K562 (cell line): Measurements from ENCODE around the gene RBX1. TPM values are rescaled to one million over a fixed set of nuclear protein-coding genes. Genes with fewer than 3 reads are reported as not detected.

ENCODE experiments used
- ATAC-seq: fragments of 200-7000 bp; cut with Tn5 transposase; 3 replicates; pipeline ENCODE4 v1.9.1; 2020; ENCODE audit warnings: moderate library complexity
- BruUV-seq: library from RNA; stranded (reverse); fragments of 400-500 nt; replicated peaks from 2 replicates; lab custom pipeline; 2021; lab: Mats Ljungman, UMichigan
- CTCF ChIA-PET: fragments of 300-600 bp; formaldehyde crosslinking; extraction: SDS; loops from one replicate; lab custom pipeline; 2021; ENCODE audit warnings: low intra/inter-chr PET ratio; lab: Yijun Ruan, JAX
- POLR2A ChIA-PET: fragments of 300-600, 350-650 bp; sonication (Branson Sonifier 250); formaldehyde crosslinking; extraction: SDS; loops from one replicate; lab custom pipeline; 2021; ENCODE audit warnings: antibody characterized with exemption, inconsistent platforms; lab: Yijun Ruan, JAX
- DNase-seq, 4 experiments: peaks; one replicate each; pipeline versions ENCODE4 v3.0.0 to v3.0.0-alpha.2; 2011 to 2018; ENCODE audit warnings: low spot score in 3 of 4, mixed read lengths in 3 of 4; ENCODE audit errors: extremely low read depth in 1 of 4
- FAIRE-seq: peaks from 2 replicates; lab custom pipeline; 2011; peaks lifted over from hg19 to GRCh38; lab: Jason Lieb, UNC
- H2AFZ ChIP-seq: 2 replicates; pipeline ENCODE4 v1.6.0; 2011; ENCODE audit warnings: low read depth, low read length, control low read depth, inconsistent platforms
- H3K27ac ChIP-seq: fragments of 200-600 bp; 3 replicates; pipeline ENCODE4 v1.8.0; 2011; ENCODE audit warnings: low read depth, mild to moderate bottlenecking, control low read depth, inconsistent platforms, low read length, moderate library complexity, mixed read lengths; ENCODE audit errors: extremely low read depth
- H3K27me3 ChIP-seq, 2 experiments: fragments of 300-600 bp in 1 of 2; 2 replicates in 1 of 2; 3 replicates in 1 of 2; pipeline versions ENCODE4 v1.6.0 to v1.8.0; 2011; ENCODE audit warnings: inconsistent platforms in 2 of 2, low read length in 2 of 2, mild to moderate bottlenecking in 1 of 2, mixed read lengths in 1 of 2, moderate library complexity in 1 of 2; ENCODE audit not compliant: control insufficient read depth in 2 of 2, insufficient read depth in 2 of 2
- H3K36me3 ChIP-seq: fragments of 300-600 bp; 3 replicates; pipeline ENCODE4 v1.8.0; 2011; ENCODE audit warnings: mild to moderate bottlenecking, low read length, inconsistent platforms; ENCODE audit not compliant: control insufficient read depth, insufficient read depth
- H3K4me1 ChIP-seq, 2 experiments: fragments of 200-600 bp in 1 of 2; replicated peaks in 1 of 2; 2 replicates in 1 of 2; 3 replicates in 1 of 2; pipeline versions ENCODE4 v1.5.1 to v1.8.0; 2011; ENCODE audit warnings: inconsistent platforms in 2 of 2, low read length in 2 of 2, mild to moderate bottlenecking in 1 of 2, mixed read lengths in 1 of 2, moderate library complexity in 1 of 2; ENCODE audit not compliant: control insufficient read depth in 2 of 2, insufficient read depth in 2 of 2
- H3K4me2 ChIP-seq: 2 replicates; pipeline ENCODE4 v1.6.1; 2011; ENCODE audit warnings: low read length, control low read depth, inconsistent platforms, mixed read lengths; ENCODE audit not compliant: insufficient read depth
- H3K4me3 ChIP-seq: fragments of 200-600 bp; sonication (generic), shearing (Covaris generic); 2 replicates; pipeline ENCODE4 v1.5.1; 2016; ENCODE audit warnings: control low read depth, inconsistent platforms
- H3K79me2 ChIP-seq: fragments of 200-600 bp; 3 replicates; pipeline ENCODE4 v1.8.0; 2011; ENCODE audit warnings: low read length, inconsistent platforms; ENCODE audit not compliant: control insufficient read depth, insufficient read depth
- H3K9ac ChIP-seq, 2 experiments: 2 replicates each; pipeline versions ENCODE4 v1.6.0 to v1.6.1; 2011; ENCODE audit warnings: low read depth in 2 of 2, low read length in 2 of 2, control low read depth in 1 of 2, inconsistent platforms in 1 of 2, mild to moderate bottlenecking in 1 of 2, mixed read lengths in 1 of 2; ENCODE audit not compliant: insufficient read depth in 1 of 2
- H3K9me1 ChIP-seq: one replicate; pipeline ENCODE4 v1.6.0; 2011; ENCODE audit warnings: inconsistent platforms, mild to moderate bottlenecking, low read length, moderate library complexity; ENCODE audit not compliant: control insufficient read depth, insufficient read depth
- H3K9me3 ChIP-seq: replicated peaks from 2 replicates; pipeline ENCODE4 v1.5.1; 2011; ENCODE audit warnings: low read depth, low read length, inconsistent platforms; ENCODE audit not compliant: control insufficient read depth, insufficient read depth
- H4K20me1 ChIP-seq: replicated peaks from 2 replicates; pipeline ENCODE4 v1.6.1; 2011; ENCODE audit warnings: low read length, inconsistent platforms, mixed read lengths; ENCODE audit not compliant: control insufficient read depth, insufficient read depth
- CBX2 ChIP-seq: fragments of 200-600 bp; sonication (generic); IDR thresholded peaks from one replicate; pipeline ENCODE4 v1.6.1; 2012; ENCODE audit warnings: mild to moderate bottlenecking, low read length, inconsistent platforms; ENCODE audit not compliant: insufficient read depth, poor library complexity, severe bottlenecking
- CCAR2 ChIP-seq: fragments of 200-400 bp; formaldehyde crosslinking; IDR thresholded peaks from 2 replicates; pipeline ENCODE4 v1.6.1; 2017; ENCODE audit warnings: mild to moderate bottlenecking, low read depth, low read length
- REST ChIP-seq, 2 experiments: fragments of 450-650 bp; formaldehyde crosslinking in 1 of 2; IDR thresholded peaks; 2 replicates each; pipeline versions ENCODE4 v1.4.0 to v1.6.1; 2014 to 2020; ENCODE audit warnings: mild to moderate bottlenecking in 2 of 2, borderline replicate concordance in 1 of 2, low read depth in 1 of 2
- ZBTB26 ChIP-seq: fragments of 450-650 bp; formaldehyde crosslinking; IDR thresholded peaks from 2 replicates; pipeline ENCODE4 v1.4.0; 2022; ENCODE audit warnings: missing genetic modification characterization
- ZNF124 ChIP-seq: sonication (generic); formaldehyde crosslinking; IDR thresholded peaks from 2 replicates; pipeline ENCODE4 v1.8.1; 2022; ENCODE audit warnings: missing genetic modification reagents
- ZNF165 ChIP-seq: fragments of 250-450 bp; sonication (Bioruptor Pico); IDR thresholded peaks from 2 replicates; pipeline ENCODE4 v1.4.0; 2020; ENCODE audit warnings: borderline replicate concordance
- ZNF785 ChIP-seq: fragments of 250-450 bp; sonication (Bioruptor Pico); IDR thresholded peaks from 2 replicates; pipeline ENCODE4 v1.4.0; 2020; ENCODE audit warnings: mild to moderate bottlenecking
- WGBS: fragments of 100-300 bp; shearing (Covaris generic); methylation state at CpG from one replicate; pipeline ENCODE4 v1.1.6; 2016; ENCODE audit warnings: low coverage, mixed read lengths; ENCODE audit not compliant: insufficient coverage; ENCODE audit errors: missing lambda C conversion rate; 5-methylcytosine and 5-hydroxymethylcytosine counted together
- in situ Hi-C: fragments of 300-500 bp; cut with MboI; formaldehyde crosslinking; loops from 4 replicates; pipeline ENCODE4 v1.15.0; 2018; ENCODE audit warnings: inconsistent platforms, mixed read lengths
- intact Hi-C: fragments of 100-400 bp; cut with micrococcal nuclease; formaldehyde crosslinking; loops from 2 replicates; pipeline ENCODE4 v1.14.2; 2022
- polyA plus RNA-seq, 8 experiments: library from polyadenylated mRNA; depleted of rRNA in 4 of 8; stranded (reverse) in 5 of 8; unstranded in 3 of 8; fragments of >200 nt; fragmentation: Nextera tagmentation in 2 of 8; fragmentation: Illumina TruSeq in 1 of 8; extraction: Ambion mirVana in 2 of 8; extraction: Trizol in 1 of 8; gene quantifications; 2 replicates each; pipeline versions ENCODE4 v1.2.1 to v1.2.3, GENCODE V29; 2011 to 2014; ENCODE audit warnings: inconsistent platforms in 1 of 8, missing spikeins in 1 of 8
- total RNA-seq, 7 experiments: library from RNA; depleted of rRNA in 6 of 7; stranded (reverse); fragments of >200 nt in 6 of 7; fragmentation: Illumina TruSeq in 2 of 7; extraction: Trizol in 2 of 7; gene quantifications; 2 replicates each; pipeline versions ENCODE4 v1.2.1 to v1.2.3, GENCODE V29; 2011 to 2021; ENCODE audit warnings: low replicate concordance in 1 of 7
- TF ChIP-seq, protein P1 (sequence below): sonication (generic); formaldehyde crosslinking; IDR thresholded peaks from 2 replicates; pipeline ENCODE4 v1.8.0; 2022; ENCODE audit warnings: mild to moderate bottlenecking, missing genetic modification reagents, borderline replicate concordance

Gene RBX1
- total and polyA plus RNA-seq, 9 of the 15 experiments (the other 6 are each of a cell fraction or from before 2014, with no cell fraction given) = 44.0 to 259 (median 67.9) TPM

DNA sequence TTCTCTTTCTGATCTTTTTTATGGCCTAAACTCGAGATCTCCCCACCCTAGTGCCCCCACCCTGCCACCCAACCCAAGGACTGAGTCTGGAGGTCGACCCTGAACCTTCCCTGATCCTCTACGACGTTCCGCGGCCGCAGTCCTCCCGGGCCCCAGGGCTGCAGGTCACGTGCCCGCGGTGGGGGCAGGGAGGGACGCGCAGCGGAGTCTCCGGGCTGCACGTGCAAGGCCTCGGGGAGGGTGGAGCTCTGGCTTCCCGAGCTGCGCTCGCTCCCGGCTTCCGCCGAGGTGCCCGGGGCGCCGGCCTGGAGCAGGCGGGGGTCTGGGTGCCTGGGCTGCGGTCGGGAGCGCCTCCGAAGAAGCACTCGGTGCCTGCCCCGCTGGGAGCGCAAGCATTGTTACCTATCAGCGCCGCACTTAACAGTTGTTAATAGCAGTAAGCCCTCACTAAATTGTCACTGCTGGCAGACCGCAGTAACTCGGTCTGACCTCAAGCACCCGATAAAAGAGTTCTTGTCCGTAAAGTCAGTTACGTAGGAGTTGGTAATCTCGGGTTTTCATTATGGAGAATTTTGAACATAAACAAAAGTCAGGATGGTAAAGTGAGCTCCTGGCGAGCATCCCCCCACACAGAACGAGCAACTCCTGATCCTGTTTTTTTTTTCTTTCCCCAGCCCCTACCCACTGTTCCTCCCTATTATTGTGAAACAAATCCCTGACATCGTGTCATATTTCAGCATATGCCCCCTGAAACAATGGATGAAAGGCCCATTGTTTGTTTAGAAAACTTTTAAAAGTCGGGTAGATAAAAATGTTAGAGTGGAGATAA is 71.5 kb downstream of the RBX1 start:
- Histone ChIP-seq H3K4me1 (peaks cover 9 to 23% of the 10 kb centered on the region in 2 experiments; a peak in 4 of 5 replicates), H3K4me3 (peak overlapping the region; percentile 75), H3K9me1 (no peaks in the 10 kb centered on the region), H3K9me3 (no peaks in the 10 kb centered on the region), H3K36me3 (no peaks in the 10 kb centered on the region), H3K9ac (peak overlapping the region; percentile 85 to 87), H3K79me2 (no peaks in the 10 kb centered on the region), H2AFZ (peak overlapping the region; percentile 85), H4K20me1 (no peaks in the 10 kb centered on the region), H3K27me3 (no peaks in the 10 kb centered on the region), H3K27ac (peak overlapping the region; percentile 85; the same call in 2 of the 3 replicates), H3K4me2 (peak overlapping the region; percentile 83)
- ChIA-PET POLR2A (interaction anchor here (0.6 to 1.5 kb wide), 12 partner anchors 8 to 569 kb away, joined by 3 to 9 read pairs (median 4); no protein-coding TSS in a partner anchor), CTCF (interaction anchor here (0.6 kb wide), 1 partner anchor 105 kb away, joined by 5 read pairs; no protein-coding TSS in a partner anchor)
- ATAC-seq (peak; percentile 87), FAIRE-seq (peak; percentile 76), DNase-seq (peak; percentile 74 to 86 (median 81))
- intact Hi-C loops = no loop called here
- BruUV-seq = no TSS peak
- 3% methylated on average over 16 of the region's 46 CpGs for WGBS
- in situ Hi-C loops = no loop called here
- TF ChIP-seq, protein P1, sequence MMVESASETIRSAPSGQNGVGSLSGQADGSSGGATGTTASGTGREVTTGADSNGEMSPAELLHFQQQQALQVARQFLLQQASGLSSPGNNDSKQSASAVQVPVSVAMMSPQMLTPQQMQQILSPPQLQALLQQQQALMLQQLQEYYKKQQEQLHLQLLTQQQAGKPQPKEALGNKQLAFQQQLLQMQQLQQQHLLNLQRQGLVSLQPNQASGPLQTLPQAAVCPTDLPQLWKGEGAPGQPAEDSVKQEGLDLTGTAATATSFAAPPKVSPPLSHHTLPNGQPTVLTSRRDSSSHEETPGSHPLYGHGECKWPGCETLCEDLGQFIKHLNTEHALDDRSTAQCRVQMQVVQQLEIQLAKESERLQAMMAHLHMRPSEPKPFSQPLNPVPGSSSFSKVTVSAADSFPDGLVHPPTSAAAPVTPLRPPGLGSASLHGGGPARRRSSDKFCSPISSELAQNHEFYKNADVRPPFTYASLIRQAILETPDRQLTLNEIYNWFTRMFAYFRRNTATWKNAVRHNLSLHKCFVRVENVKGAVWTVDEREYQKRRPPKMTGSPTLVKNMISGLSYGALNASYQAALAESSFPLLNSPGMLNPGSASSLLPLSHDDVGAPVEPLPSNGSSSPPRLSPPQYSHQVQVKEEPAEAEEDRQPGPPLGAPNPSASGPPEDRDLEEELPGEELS (CRISPR knock-in tag) = no peak
- no peak for TF ChIP-seq CCAR2
- no peak for TF ChIP-seq ZNF165 (CRISPR knock-in tag)
- no peak for TF ChIP-seq CBX2
- no peak for TF ChIP-seq ZNF785 (CRISPR knock-in tag)
- no peak for TF ChIP-seq ZBTB26 (CRISPR knock-in tag)
- TF ChIP-seq REST (IDR thresholded peaks at IDR 0.05; ENCODE audit: borderline replicate concordance) = peak; percentile 24; the same call in 1 of the 2 replicates
- no peak for TF ChIP-seq REST (CRISPR knock-in tag; IDR thresholded peaks at IDR 0.05; ENCODE audit: low read depth)
- TF ChIP-seq ZNF124 (CRISPR knock-in tag) = no peak
